ENCODE results near the gene EFHD2.
"Not testable (repeated sequence)": the region's sequence is repeated elsewhere in the genome, so short reads cannot be mapped to it uniquely, and the experiment has no call there.

The EFHD2 gene

DNA sequence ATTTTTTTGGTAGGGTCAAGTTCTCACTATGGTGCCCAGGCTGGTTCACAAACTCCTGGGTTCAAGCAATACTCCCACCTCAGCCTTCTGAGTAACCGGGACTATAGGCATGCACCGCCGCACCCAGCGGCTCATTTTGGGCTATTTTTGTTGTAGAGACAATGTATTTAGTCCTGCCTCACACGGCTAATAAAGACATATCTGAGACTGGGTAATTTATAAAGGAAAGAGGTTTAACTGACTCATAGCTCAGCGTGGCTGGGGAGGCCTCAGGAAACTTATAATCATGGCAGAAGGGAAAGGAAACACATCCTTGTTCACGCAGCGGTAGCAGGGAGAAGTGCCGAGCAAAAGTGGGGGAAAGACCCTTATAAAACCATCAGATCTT is 51.0 kb downstream of the EFHD2 start:
- no peaks in the 10 kb centered on the region for H3K4me1 Mint-ChIP-seq

DNA sequence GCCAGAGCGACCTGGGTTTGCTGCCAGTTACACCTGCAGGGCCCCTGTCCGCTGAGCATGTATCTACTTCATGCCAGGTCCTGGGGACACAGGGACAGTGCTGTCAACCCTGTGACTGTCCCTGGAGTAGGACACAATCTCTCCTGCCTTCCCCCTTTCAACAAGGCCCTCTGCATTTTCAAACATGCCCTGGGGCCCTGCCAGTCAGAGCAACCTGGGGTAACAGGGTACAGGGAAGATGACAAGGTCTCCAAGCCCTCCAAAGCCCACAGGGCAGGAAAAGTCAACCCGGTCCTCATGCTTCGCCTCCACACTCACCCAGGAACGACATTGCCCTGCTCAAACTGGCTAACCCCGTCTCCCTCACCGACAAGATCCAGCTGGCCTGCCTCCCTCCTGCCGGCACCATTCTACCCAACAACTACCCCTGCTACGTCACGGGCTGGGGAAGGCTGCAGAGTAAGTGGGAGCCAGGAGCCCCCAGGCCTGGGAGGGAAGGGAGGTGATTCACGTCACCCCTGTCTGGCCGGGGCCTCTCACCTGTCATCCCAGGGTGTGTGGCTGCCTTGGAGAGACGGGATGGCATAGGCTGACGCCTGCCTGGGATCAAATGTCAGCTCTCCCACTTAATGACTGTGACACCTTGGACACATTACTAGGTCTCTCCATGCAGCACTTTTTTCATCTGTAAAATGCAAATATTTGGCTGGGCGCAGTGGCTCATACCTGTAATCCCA is 53.5 kb downstream of the EFHD2 start:
- not testable (repeated sequence) for ATAC-seq, H3K4me3 Mint-ChIP-seq, H3K27ac Mint-ChIP-seq, H3K27me3 Mint-ChIP-seq, DNase-seq, H3K9me3 Mint-ChIP-seq, H3K4me1 Mint-ChIP-seq

More for the DNA sequence above, 51.0 kb downstream of the EFHD2 start:
- no peak for DNase-seq
- no peaks in the 10 kb centered on the region for H3K9me3 Mint-ChIP-seq
- ATAC-seq, result no peak
- H3K4me3 Mint-ChIP-seq, result no peak overlapping the region
- H3K27ac Mint-ChIP-seq, result no peak overlapping the region
- peaks cover 7% of the 10 kb centered on the region for H3K27me3 Mint-ChIP-seq

DNA sequence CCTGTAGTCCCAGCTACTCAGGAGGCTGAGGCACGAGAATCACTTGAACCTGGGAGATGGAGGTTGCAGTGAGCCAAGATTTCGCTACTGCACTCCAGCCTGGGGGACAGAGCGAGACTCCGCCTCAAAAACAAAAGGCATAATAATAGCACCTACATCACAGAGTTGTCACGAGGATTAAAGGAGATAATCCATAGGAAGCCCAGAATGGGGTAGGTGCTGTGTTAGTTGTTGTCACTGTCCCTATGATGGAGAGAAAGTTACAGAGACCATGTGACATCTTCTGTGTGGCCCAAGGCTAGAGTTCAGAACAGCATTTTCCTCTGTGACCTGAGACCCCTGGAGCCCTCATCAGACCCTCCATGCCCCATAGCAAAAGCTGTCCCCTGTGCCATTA is 54.2 kb downstream of the EFHD2 start:
- not testable (repeated sequence) for H3K27ac Mint-ChIP-seq, ATAC-seq, H3K4me1 Mint-ChIP-seq, H3K9me3 Mint-ChIP-seq, DNase-seq, H3K27me3 Mint-ChIP-seq, H3K4me3 Mint-ChIP-seq

DNA sequence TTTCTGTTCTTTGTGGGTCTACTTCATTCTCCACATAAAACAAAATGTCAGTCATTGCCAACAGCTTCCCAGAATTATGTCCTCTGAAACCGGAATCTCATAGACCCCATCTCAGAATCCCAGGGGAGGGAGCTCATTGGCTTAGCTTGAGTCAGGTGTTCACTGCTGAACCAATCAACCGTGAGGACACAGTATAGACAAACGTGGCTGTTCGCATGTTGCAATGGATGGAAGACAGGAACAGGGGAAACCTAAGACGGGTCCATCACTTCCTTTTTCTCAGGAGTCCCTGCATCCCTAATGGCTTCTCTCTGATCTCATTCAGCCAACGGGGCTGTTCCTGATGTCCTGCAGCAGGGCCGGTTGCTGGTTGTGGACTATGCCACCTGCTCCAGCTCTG is 56.0 kb downstream of the EFHD2 start:
- H3K4me1 Mint-ChIP-seq, result no peaks in the 10 kb centered on the region
- H3K4me3 Mint-ChIP-seq, result no peak overlapping the region
- no peaks in the 10 kb centered on the region for H3K9me3 Mint-ChIP-seq
- no peak for ATAC-seq
- peaks cover 7% of the 10 kb centered on the region for H3K27me3 Mint-ChIP-seq
- DNase-seq, result no peak
- H3K27ac Mint-ChIP-seq, result no peak overlapping the region

DNA sequence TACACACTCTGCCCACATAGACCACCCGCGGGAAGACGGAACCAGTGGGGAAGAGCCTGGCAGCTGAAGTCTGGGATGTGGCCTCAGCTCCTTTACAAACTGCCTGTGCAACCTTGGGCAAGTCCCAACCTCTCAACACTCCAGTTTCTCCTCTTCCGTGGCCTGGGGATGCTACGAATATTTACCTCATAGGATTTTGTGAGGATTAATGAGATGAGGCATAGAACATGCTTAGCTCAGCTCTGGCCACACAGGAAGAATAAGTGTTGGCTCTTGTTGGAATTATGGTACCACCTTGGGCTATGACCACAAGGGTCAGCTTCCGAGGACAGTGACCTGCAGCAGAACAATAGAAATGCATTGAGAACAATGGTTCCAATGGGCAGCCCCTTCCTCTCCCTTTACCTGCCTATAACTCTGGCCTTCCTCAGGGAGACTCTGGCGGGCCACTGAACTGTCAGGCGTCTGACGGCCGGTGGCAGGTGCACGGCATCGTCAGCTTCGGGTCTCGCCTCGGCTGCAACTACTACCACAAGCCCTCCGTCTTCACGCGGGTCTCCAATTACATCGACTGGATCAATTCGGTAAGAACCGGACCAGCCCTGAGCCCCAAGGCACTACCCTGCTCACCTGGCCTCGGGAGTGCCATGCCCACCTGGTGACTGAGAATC is 57.4 kb downstream of the EFHD2 start:
- not testable (repeated sequence) for ATAC-seq, H3K27me3 Mint-ChIP-seq, H3K27ac Mint-ChIP-seq, H3K4me3 Mint-ChIP-seq, H3K9me3 Mint-ChIP-seq, DNase-seq, H3K4me1 Mint-ChIP-seq

DNA sequence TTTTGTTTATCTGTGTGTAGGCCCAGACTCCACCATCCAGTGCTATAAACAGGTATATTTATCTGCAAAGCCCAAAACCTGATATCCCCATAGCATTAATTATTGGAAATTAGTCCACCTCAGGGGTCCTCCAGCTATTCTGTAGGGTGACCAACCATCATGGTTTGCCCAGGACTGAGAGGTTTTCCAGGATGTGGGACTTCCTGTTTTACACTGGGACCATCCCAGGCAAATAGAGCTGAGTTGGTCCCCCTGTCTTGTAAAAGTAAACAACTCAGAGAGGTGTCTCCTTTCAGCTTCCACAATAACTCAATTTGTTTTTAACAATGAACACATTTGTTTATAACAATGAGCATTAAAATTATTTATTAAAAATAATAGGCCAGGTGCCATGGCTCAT is 58.5 kb downstream of the EFHD2 start:
- ATAC-seq, result no peak
- Mint-ChIP-seq H3K4me1 (no peaks in the 10 kb centered on the region), H3K4me3 (no peak overlapping the region), H3K27me3 (peaks cover 7% of the 10 kb centered on the region), H3K9me3 (no peaks in the 10 kb centered on the region), H3K27ac (no peak overlapping the region)
- DNase-seq, result no peak

DNA sequence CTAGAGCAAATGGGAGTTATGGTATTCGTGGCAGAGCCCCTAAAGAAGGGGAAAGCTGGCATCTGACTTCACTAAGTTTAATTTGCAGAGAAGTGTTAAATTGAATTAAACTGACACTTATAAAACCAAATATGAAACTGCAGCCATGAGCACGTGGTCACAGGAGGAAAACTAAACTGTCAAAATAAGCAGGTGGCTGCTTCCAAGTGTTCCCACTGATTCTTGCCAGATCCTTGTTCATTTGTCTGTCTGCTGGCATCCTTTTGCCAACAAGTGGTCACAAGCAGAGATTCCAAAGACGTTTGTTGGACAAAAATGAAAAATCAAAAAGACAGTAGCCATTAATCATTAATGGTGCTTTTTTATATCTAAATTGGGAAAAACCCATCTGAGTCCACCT is 59.7 kb downstream of the EFHD2 start:
- Mint-ChIP-seq H3K27ac (no peak overlapping the region), H3K4me1 (no peaks in the 10 kb centered on the region), H3K9me3 (no peaks in the 10 kb centered on the region), H3K27me3 (peaks cover 7% of the 10 kb centered on the region), H3K4me3 (no peak overlapping the region)
- no peak for DNase-seq
- no peak for ATAC-seq

DNA sequence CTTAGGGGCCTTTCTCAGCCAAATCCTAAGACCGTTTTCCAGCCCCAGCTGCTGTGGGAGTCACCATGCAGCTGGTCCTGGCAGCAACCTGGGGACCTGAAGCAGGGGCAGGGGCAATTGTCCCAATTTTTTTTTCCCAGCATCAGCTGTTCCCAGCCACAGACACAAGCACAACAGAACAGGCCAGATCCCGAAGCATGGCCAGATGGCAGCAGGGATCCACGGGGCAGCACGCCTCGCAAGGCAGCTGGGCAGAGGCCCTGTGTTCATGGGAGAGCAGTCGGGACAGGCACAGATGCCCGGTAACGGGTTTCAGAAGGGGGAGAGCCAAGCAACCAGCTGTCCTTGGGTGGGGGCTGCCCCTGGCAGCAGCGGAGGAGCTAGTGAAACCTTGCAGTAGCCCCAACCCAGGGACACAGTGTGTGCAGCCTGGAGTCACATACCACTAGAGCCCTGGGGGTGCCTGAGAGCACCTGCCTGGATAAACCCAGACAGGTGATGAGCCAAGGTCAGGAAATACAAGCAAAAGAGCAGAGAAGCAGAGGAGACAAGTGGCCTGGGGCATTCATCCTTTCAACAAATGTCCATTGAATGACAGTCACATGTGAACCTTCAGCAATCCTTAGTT is 60.2 kb downstream of the EFHD2 start:
- H3K27me3 Mint-ChIP-seq, H3K9me3 Mint-ChIP-seq, H3K27ac Mint-ChIP-seq: not testable (repeated sequence)

DNA sequence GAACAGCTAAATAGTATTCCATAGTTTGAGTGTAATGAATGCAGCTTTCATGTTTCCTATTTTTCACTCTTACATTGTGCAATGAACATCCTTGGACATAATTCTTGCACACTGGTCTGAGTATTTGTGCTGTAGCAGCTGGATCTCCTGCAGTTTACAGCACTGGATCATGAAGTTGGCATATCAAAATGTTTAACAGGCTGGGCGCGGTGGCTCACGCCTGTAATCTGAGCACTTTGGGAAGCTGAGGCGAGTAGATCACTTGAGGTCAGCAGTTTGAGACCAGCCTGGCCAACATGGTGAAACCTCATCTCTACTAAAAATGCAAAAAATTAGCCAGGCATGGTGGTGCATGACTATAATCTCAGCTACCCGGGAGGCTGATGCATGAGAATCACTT is 61.4 kb downstream of the EFHD2 start:
- not testable (repeated sequence) for DNase-seq, H3K9me3 Mint-ChIP-seq, H3K27ac Mint-ChIP-seq, H3K27me3 Mint-ChIP-seq, H3K4me3 Mint-ChIP-seq, H3K4me1 Mint-ChIP-seq, ATAC-seq

More for the DNA sequence above, 60.2 kb downstream of the EFHD2 start:
- H3K4me1 Mint-ChIP-seq, ATAC-seq, DNase-seq, H3K4me3 Mint-ChIP-seq: not testable (repeated sequence)

DNA sequence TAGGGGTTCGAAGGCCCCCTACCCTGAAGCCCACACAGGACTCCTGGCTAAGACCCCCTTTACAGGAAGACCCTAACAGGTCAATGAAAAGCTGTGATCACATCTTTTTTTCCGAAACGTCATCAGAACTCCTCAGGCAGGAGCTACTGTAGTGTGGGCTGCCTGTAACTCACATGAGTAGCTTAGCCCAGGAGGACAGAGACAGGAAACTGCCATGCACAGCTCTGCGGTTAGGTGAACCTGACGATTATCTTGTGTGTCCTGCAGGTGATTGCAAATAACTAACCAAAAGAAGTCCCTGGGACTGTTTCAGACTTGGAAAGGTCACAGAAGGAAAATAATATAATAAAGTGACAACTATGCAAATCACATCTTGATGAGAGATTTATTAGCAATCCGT is 62.0 kb downstream of the EFHD2 start:
- H3K4me3 Mint-ChIP-seq, ATAC-seq, H3K27me3 Mint-ChIP-seq, H3K9me3 Mint-ChIP-seq, DNase-seq, H3K4me1 Mint-ChIP-seq, H3K27ac Mint-ChIP-seq: not testable (repeated sequence)

DNA sequence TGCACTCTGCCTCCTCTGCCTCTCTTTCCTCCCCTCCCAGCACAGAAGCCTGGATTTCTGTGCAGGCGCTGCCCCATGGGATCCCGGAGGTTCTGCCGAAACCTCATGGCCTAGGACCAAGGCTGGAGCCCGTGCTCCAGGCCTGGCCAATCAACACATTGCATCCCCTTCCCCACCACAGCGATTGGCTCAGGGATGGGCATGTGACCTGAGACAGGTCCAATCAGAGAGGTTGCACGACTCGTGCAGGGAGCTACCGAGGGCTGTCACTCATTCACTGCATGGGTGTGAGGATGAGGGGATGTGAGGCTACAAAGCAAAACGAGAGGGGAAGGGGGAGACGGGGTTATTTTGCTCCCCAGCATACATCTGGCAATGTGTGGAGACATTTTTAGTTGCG is 62.9 kb downstream of the EFHD2 start:
- Mint-ChIP-seq H3K9me3 (no peaks in the 10 kb centered on the region), H3K4me3 (no peak overlapping the region), H3K27ac (no peak overlapping the region), H3K4me1 (no peaks in the 10 kb centered on the region), H3K27me3 (peaks cover 7% of the 10 kb centered on the region)
- DNase-seq (no peak), ATAC-seq (no peak)

DNA sequence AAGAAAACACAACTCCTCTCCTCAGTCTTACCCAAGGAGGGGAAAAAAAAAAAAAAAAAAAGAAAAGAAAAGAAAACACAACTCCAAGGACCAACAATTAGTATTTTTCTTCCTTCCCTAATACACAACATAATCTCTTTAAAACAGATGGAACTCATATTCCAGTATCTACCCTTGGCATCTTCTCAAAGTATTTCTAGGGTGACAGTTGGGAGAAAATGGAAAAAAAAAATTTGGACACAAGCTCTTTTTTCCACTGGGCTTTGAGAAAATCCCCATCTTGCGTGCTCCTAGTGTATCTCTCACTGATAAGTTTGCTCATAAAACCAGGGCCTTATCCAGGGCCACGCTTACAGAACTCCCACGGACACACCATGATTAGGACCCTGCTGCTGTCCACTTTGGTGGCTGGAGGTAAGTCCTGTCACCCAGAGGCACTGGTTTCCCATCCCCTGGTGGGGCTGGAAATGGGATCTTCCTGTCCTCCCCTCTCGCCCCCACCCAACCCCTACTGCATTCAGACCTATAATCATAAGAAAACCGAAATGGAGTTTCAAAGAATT is 66.1 kb downstream of the EFHD2 start, which contains the start of gene CELA2B:
CELA2B (plus strand) TSS at position 353 of the 563 bp plus-strand sequence; CDS start at position 375, 22 bp downstream.
- no peak within 1 kb of the TSS for H3K4me3 Mint-ChIP-seq
- no peak for DNase-seq
- no peaks in the 10 kb centered on the region for H3K9me3 Mint-ChIP-seq
- no peaks in the 10 kb centered on the region for H3K27me3 Mint-ChIP-seq
- H3K4me1 Mint-ChIP-seq, result no peaks in the 10 kb centered on the region
- no peak for ATAC-seq
- H3K27ac Mint-ChIP-seq, result no peak within 1 kb of the TSS

DNA sequence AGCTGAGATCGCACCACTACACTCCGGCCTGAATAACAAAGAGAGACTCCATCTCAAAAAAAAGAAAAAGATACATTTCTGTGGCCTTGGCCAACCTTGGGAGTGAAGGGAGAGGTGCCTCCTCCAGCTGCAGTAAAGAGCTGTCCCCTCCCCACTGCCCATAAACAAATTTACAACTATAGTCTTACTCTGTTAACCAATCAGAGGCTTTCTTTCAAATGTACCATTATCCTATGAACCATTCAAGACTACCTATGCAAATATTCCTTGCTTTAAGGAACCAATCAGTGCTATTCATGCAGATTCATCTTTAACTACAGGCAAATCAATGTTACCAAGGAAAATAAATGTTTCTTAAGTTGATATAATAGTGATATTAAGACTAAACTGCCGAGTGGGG is 67.2 kb downstream of the EFHD2 start:
- Mint-ChIP-seq H3K9me3 (no peaks in the 10 kb centered on the region), H3K27ac (no peak overlapping the region), H3K4me1 (no peaks in the 10 kb centered on the region), H3K4me3 (no peak overlapping the region), H3K27me3 (no peaks in the 10 kb centered on the region)
- ATAC-seq, result no peak
- DNase-seq, result no peak

DNA sequence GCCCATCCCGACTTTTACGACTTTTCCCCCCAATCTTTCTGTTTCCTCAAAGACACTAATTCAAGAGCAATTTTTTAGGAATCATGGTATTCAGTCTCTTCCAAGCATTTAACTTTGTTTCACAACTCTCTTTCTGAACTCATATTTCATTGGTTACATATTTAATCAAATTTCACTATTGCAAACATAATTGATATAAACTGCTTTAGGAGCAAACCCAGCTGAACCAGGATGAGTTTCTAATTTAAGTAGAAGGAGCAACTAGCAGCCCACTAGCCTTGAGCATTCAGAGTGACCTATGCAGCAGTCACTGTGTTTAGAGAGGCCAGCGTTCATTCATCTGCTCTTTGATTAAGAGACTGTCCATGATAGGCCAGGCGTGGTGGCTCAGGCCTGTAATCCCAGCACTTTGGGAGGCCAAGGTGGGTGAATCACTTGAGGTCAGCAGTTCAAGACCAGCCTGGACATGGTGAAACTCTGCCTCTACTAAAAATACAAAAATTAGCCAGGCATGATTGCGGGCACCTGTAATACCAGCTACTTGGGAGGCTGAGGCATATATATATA is 68.0 kb downstream of the EFHD2 start:
- Mint-ChIP-seq H3K9me3 (no peaks in the 10 kb centered on the region), H3K4me3 (no peak overlapping the region), H3K27me3 (no peaks in the 10 kb centered on the region), H3K27ac (no peak overlapping the region), H3K4me1 (no peaks in the 10 kb centered on the region)
- no peak for DNase-seq
- ATAC-seq, result no peak
